Left lobe of liver (tissue), 2 donors: ENCODE results near the gene VCP. TPM values are rescaled to one million over a fixed set of nuclear protein-coding genes. Genes with fewer than 3 reads are reported as not detected.
"Not testable (repeated sequence)": the region's sequence is repeated elsewhere in the genome, so short reads cannot be mapped to it uniquely, and the experiment has no call there.

ENCODE experiments used
- ATAC-seq: fragments of 200-7000 bp; cut with Tn5 transposase; one replicate; pipeline ENCODE4 v1.9.1; 2020; ENCODE audit warnings: mild to moderate bottlenecking, moderate library complexity
- DNase-seq: peaks from one replicate; pipeline ENCODE4 v3.0.0-alpha.2; 2020; ENCODE audit warnings: low spot score
- total RNA-seq: library from RNA; stranded (reverse); gene quantifications from one replicate; pipeline ENCODE4 v1.2.1, GENCODE V29; 2021
- donor health status: DM: no; HTN: no; CAD: no; lungs with moderate emphysema.
- donor health status: DM: no; HTN: yes; CAD: no.

Gene VCP
- total RNA-seq, 1 donor from 2014 or later, result 147 TPM

GRCh38 chr9:35027374-35027773 is 45.1 kb downstream of the VCP start:
- no peak for DNase-seq
- ATAC-seq, result no peak

- DNase-seq, result no peak
- ATAC-seq, result no peak
These were observed 45.8 kb downstream of the VCP start for GRCh38 chr9:35026671-35027070.

- not testable (repeated sequence) for DNase-seq, ATAC-seq
These were observed 49.0 kb downstream of the VCP start for GRCh38 chr9:35023443-35023842.

GRCh38 chr9:35014517-35014916 is 57.9 kb downstream of the VCP start:
- DNase-seq (no peak), ATAC-seq (no peak)

- ATAC-seq, result no peak
- no peak for DNase-seq
These were observed 62.0 kb downstream of the VCP start for GRCh38 chr9:35010351-35010958.

Other genes with a start within 250 kb of the VCP start
- not detected for gene PHF24, start 114.3 kb downstream of the VCP start, total RNA-seq
- 1.9 TPM for gene DNAJB5, start 82.9 kb downstream of the VCP start, total RNA-seq
- 6.2 TPM for gene FANCG, start 7.3 kb upstream of the VCP start, total RNA-seq
- gene PIGO, start 24.0 kb upstream of the VCP start, total RNA-seq, result 17.6 TPM
- gene STOML2, start 30.5 kb upstream of the VCP start, total RNA-seq, result 64.3 TPM
- gene ATOSB, start 43.2 kb upstream of the VCP start, total RNA-seq, result 6.3 TPM
- gene UNC13B, start 89.4 kb upstream of the VCP start, total RNA-seq, result 21.4 TPM